NCI-H82 (cell line): Measurements from ENCODE around the gene B9D1.

Source experiments
- DNase-seq: peaks from one replicate; lab custom pipeline; 2025; lab: John Stamatoyannopoulos, UW

Gene B9D1

GRCh38 chr17:19319771-19320505, 42.6 kb downstream of the B9D1 start:
- no peak for DNase-seq

DNA sequence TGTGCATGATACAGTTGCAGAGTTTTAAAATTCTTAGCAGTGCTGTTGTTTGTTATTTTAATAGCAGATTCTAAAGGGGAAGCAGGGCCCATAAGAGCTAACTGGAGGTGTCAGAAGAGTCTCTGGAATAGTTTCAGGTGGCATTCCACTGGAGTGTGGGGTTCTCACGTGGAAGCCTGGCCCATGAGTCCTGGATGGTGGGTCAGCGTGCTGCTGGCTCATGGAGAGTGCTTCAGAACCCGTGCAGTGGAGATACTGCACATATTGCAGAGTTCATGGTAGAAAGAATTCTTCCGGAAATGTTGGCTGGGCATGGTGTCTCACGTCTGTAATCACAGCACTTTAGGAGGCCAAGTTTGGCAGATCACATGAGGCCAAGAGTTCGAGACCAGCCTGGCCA, 43.9 kb downstream of the B9D1 start:
- no peak for DNase-seq

DNA sequence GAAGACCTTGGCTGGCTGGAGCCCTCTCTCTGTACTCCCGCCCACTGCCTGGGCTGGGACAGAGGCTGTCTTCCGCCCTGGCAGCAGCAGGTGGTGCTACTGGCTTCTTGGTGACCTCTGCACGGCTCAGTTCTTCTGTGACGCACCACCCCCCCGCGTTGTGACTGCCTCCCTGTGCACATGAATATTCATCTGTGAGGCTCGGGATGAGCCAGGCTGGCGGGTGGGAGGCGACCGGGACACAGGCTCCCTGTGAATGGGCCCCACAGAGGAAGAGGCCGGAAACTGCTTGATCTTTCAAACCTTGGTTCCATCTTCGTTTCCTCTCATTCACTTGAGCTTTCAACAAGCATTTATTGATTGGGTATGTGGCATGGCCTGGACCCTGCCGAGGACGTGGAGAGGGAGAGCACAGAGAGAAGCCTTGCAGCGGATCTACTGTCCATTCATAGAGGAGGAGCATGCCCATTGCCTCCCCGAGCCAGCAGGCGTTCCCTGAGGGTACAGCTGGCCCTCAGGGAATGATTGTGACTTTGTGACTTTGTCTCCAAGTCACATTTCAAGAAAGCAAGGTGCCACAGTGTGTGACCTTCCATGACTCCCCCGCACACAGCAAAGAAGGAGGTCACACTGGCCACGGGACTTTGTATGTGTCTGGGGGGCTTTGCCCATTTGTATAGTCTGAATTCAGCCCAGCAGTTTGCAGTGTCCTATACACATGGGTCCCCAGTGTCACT, 45.0 kb downstream of the B9D1 start:
- peak; percentile 98 for DNase-seq

- no peak for DNase-seq
These were observed 45.7 kb downstream of the B9D1 start for GRCh38 chr17:19316761-19317358.

DNA sequence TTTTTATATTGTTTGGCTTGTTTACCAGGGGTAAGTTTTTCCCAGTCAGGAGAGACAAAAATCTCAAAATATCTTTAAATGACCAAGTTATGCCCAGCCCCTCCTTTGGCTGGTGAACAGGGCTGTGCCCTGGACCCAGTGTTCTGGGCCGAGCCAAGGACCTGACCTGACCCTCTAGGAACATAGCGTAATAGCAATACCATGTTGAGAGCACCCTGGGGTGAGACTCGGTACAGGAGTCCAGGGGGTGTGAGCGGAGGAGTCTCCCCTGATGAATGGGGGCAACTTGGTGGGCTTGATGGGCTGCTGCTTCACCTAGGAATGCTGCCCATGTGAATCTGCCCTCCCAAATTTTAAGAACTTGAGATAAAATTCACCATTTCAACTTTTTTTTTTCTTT, 47.4 kb downstream of the B9D1 start:
- no peak for DNase-seq

- DNase-seq, result no peak
These were observed 48.5 kb downstream of the B9D1 start for GRCh38 chr17:19313746-19314651.

GRCh38 chr17:19313066-19313745, 49.3 kb downstream of the B9D1 start:
- DNase-seq, result no peak

DNA sequence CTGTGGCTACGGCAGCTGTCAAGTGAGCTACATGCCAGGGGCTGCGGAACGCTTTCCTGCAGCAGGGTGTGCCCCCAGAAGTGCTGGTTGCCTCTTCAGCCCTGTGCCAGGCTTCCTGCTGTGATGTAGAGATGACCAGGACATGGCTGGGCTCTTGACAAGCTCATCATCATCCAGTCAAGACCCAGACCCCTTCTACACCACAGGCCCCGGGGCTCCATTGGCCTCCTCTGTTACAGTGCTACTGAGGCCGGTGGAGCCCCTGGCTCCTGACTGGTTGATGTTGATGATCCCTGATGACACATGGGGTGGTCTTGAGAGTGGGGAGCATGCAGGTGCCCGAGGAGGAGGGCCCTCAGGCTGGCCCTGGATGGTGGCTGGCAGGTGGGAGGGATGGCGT, 50.1 kb downstream of the B9D1 start:
- DNase-seq, result no peak

DNA sequence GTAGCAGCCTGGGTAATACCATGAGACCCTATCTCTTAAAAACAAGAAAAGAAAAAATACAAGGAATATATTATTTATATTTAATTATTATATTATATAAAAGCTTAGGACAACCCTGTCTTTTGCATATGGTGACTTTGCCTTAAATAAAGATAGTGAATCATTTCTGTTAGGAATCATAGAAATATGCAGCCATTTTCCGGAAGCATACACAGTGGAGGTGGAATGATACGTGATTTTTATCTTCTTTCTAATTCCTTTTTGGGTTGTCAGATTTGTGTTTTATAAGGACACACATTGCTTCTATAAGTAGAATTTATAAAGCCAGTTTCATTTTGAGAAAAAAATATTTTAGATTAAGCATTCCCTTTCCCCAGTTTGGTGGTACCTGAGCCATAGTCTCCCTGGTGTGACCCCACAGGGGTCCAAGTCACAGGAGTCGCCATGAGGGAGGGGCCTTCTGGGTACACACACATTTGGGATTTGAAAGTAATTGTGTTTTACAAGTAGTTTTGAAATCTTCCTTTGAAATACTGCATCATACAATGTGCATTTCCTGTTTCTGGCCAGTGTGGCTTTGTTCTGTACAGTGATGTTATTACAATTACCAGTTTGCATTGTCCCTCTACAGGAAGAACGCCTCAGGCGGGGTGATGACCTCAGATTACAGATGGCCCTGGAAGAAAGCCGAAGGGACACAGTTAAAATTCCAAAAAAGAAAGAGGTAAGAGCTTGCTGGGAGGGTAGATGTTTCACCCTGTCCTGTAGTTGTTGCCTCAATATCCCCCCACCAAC, 50.9 kb downstream of the B9D1 start:
- DNase-seq, result no peak

DNA sequence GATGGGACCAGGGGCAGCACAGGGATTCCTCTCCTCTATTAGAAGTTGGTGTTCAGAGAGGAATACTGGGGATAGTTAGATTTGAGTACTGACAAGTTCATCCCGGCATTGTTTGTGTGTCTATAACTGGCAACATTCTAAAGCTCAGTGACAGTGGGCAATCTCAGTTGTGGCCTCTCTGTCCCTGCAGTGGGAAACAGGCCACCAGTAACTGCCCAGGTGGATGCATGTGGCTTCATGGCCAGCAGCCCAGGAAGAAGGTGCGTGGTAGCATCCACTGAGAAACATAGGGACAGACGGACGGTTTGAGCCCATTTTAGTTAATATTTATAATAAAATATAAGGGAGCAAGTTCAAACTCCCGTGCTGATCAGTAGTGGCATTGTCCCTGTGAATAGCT, 51.5 kb downstream of the B9D1 start:
- no peak for DNase-seq

DNA sequence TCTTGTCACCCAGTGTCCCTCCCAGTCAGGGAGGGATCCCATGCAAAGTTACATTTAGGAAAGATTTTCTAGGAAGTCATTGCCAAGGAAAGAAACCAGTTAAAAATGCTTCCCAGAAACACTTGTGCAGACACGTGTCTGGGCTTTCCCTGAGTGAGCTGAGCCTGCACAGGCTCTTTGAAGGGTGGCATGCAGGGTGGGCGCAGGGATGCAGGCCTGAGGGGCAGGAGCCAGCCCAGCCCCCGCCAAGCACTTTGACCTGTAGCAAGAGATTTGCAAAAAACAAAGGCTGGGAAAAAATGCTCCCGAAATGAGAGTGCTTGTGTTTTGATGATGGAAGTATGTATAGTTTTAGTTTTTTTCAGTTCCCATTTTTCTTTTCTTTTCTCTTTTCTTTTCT, 52.4 kb downstream of the B9D1 start:
- no peak for DNase-seq

GRCh38 chr17:19309701-19310100, 52.8 kb downstream of the B9D1 start:
- no peak for DNase-seq

- DNase-seq, result no peak
These were observed 54.1 kb downstream of the B9D1 start for GRCh38 chr17:19308398-19308797.

GRCh38 chr17:19307521-19307920, 55.0 kb downstream of the B9D1 start:
- no peak for DNase-seq

GRCh38 chr17:19306160-19307111, 56.1 kb downstream of the B9D1 start:
- DNase-seq, result no peak

DNA sequence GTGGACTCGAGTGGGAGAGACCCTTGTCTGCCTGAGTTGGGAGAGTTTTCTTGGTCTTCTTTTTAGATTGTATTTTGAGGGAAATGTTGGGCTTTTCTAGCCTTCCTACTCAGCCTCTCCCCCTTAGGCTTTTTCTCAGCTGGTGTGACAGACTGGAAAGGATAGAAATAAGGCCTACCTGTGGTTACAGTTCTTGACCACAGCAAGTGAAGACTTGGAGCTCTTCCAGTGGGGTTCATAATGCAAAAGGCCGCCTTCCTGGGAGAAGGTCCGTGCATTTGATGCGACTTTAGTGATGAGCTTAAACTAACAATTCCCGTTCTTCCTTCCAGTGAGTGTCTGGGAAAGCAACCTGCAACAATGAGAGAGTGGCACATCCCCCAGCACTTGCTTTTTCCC, 56.8 kb downstream of the B9D1 start:
- DNase-seq, result no peak

DNA sequence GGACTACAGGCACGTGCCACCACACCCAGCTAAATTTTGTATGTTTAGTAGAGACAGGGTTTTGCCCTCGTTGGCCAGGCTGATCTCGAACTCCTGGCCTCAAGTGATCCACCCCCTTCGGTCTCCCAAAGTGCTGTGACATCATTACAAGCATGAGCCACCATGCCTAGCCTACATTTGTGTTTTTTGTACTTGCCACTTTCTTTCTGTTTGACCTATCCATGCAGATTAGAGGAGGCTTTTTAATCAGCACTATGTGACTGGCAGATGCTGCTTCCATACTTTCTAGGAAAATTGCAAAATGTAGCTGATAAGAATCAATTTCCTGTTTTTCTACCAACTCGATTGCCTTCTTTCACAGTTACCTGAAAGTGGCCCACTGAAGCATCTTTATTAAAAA, 57.3 kb downstream of the B9D1 start:
- no peak for DNase-seq

- no peak for DNase-seq
These were observed 57.8 kb downstream of the B9D1 start for GRCh38 chr17:19304751-19305150.

DNA sequence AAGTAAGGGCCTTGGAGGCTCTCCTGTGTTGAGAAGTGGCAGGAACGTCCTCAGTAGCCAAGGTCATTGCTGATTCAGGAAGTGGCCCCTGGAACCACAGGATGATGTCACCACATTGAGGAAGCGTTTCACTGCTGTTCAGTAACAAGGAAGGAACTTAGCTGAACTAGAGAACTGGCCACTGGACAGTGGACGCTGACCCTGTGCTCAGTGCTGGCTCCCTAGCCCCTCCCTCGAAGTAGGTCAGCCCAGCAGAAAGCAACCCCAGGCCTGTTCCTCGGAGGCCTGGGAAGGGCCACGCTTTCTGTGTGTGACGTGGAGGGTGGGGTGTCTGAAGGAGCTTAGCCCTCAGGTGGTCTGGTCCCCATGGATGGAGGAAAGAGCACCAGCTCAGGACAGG, 58.3 kb downstream of the B9D1 start:
- DNase-seq, result no peak

- DNase-seq, result no peak
These were observed 59.2 kb downstream of the B9D1 start for GRCh38 chr17:19303367-19303776.
